ENCODE data around the gene ERMN.
A peak's percentile ranks its signal among the peaks of the same experiment; 100 is the strongest.
"Not testable (repeated sequence)": the region's sequence is repeated elsewhere in the genome, so short reads cannot be mapped to it uniquely, and the experiment has no call there.

ERMN gene

GRCh38 chr2:157325786-157326185 is at the start of gene ERMN:
ERMN (minus strand) TSS chr2:157325824; CDS start chr2:157325642, 182 bp downstream.
- DNase-seq (ENCODE audit: low read depth) = no peak
- no peak within 1 kb of the TSS for H3K4me3 ChIP-seq (ENCODE audit: control insufficient read depth, low read depth, low read length)
- TF ChIP-seq CTCF (conservative IDR thresholded peaks at IDR 0.05; ENCODE audit: control insufficient read depth, insufficient read depth, low read depth, low read length) = no peak

DNA sequence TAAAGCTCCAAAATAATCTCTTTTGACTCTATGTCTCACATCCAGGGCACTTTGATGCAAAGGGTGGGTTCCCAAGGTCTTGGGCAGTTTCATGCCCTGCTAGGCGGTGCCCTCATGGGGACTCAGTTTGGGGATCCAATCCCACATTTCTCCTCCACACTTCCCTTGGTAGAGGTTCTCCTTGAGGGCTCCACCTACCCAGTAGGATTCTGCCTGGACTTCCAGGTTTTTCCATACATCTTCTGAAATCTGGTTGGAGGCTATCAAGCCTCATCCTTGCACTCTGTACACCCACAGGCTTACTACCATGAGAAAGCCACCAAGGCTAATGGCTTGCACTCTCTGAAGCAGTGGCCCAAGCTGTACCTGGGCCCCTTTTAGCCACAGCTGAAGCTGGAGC is 49.8 kb upstream of the ERMN start:
- H3K4me3 ChIP-seq (ENCODE audit: control insufficient read depth, low read depth, low read length) = no peak overlapping the region
- DNase-seq (ENCODE audit: low read depth) = no peak
- no peak for TF ChIP-seq CTCF (conservative IDR thresholded peaks at IDR 0.05; ENCODE audit: control insufficient read depth, insufficient read depth, low read depth, low read length)

DNA sequence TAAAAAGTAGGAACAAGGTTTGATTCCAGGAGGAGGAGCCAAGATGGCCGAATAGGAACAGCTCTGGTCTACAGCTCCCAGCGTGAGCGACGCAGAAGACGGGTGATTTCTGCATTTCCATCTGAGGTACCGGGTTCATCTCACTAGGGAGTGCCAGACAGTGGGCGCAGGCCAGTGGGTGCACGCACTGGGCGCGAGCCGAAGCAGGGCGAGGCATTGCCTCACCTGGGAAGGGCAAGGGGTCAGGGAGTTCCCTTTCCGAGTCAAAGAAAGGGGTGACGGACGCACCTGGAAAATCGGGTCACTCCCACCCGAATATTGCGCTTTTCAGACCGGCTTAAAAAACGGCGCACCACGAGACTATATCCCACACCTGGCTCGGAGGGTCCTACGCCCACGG is 42.9 kb upstream of the ERMN start:
- H3K4me3 ChIP-seq (ENCODE audit: control insufficient read depth, low read depth, low read length); DNase-seq (ENCODE audit: low read depth): not testable (repeated sequence)

GRCh38 chr2:157367704-157368103 is 42.1 kb upstream of the ERMN start:
- TF ChIP-seq CTCF (conservative IDR thresholded peaks at IDR 0.05; ENCODE audit: control insufficient read depth, insufficient read depth, low read depth, low read length) = no peak
- DNase-seq (ENCODE audit: low read depth) = no peak

GRCh38 chr2:157364257-157364974 is 38.8 kb upstream of the ERMN start:
- H3K4me3 ChIP-seq (ENCODE audit: control insufficient read depth, low read depth, low read length) = no peak overlapping the region
- TF ChIP-seq CTCF (conservative IDR thresholded peaks at IDR 0.05; ENCODE audit: control insufficient read depth, insufficient read depth, low read depth, low read length) = no peak
- no peak for DNase-seq (ENCODE audit: low read depth)

More at GRCh38 chr2:157367704-157368103, 42.1 kb upstream of the ERMN start:
- H3K4me3 ChIP-seq (ENCODE audit: control insufficient read depth, low read depth, low read length) = no peak overlapping the region

- no peak overlapping the region for H3K4me3 ChIP-seq (ENCODE audit: control insufficient read depth, low read depth, low read length)
- no peak for TF ChIP-seq CTCF (conservative IDR thresholded peaks at IDR 0.05; ENCODE audit: control insufficient read depth, insufficient read depth, low read depth, low read length)
- DNase-seq (ENCODE audit: low read depth) = peak; percentile 12
Observed at GRCh38 chr2:157363612-157364101, 38.0 kb upstream of the ERMN start.

DNA sequence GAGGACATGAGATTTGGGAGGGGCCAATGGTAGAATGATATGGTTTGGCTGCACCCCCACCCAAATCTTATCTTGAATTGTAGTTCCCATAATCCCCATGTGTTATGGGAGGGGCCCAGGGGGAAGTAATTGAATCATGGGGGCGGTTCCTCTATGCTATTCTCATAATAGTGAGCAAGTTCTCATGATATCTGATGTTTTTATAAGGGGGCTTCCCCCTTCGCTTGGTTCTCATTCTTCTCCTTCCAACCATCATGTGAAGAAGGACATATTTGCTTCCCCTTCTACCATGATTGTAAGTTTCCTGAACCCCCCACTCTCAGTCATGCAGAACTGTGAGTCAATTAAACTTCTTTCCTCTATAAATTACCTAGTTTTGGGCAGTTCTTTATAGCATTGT is 37.0 kb upstream of the ERMN start:
- no peak for TF ChIP-seq CTCF (conservative IDR thresholded peaks at IDR 0.05; ENCODE audit: control insufficient read depth, insufficient read depth, low read depth, low read length)
- H3K4me3 ChIP-seq (ENCODE audit: control insufficient read depth, low read depth, low read length) = no peak overlapping the region
- DNase-seq (ENCODE audit: low read depth) = no peak
